GM18907 (cell line): Measurements from ENCODE around the gene PRKG1.

Source experiments
- ATAC-seq: cut with Tn5 transposase; IDR thresholded peaks from one replicate; pipeline ENCODE4 v1.9.1; 2021; ENCODE audit warnings: mild to moderate bottlenecking, moderate library complexity; ENCODE audit not compliant: unreplicated experiment

Gene PRKG1

DNA sequence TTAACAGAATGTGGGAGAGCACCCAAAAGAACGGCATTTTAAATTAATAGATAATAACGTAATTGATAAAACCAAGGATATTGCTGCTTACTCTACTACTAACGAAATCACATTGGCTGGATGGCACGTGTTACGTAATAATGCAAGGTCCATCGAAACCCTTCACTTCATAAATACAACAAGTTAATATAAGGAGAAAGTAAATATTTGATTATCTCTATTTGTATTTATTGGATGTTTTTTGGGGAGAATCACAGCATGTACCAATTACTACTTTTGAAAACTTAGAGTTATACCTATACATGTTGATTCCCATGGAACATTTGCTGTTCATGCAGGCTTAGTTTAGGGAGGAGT lies 1.6 kb downstream of the PRKG1 start:
- ATAC-seq, result no peak

DNA sequence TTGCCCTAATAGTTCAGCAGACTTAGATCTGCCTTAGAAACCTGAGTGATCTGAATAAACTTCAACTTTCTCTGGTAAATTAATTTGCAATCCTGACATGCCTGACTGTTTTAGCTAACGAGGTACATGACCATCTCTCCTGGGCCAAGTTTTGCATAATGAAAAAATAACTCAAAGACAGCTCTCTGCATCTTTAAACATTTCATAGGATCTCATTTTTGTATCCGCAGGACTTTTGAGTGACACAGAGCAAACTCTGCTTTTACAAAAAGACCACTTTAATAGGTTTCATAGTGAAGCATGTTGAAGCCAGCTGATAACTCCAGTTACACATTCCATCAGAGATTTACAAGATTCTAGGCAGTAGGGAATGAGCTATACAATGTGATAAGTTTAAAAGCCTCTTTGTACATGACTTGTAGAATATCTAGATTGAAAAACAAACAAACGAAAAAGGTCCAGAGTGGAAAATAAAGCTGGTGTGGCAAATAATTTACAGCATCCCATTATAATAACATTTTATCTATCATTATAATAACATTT lies 2.1 kb downstream of the PRKG1 start:
- ATAC-seq, result no peak

GRCh38 chr10:51077074-51077473 lies 2.8 kb downstream of the PRKG1 start:
- ATAC-seq, result no peak

GRCh38 chr10:51077507-51077906 lies 3.2 kb downstream of the PRKG1 start:
- no peak for ATAC-seq

- no peak for ATAC-seq
Observed at GRCh38 chr10:51079331-51079730, 5.0 kb downstream of the PRKG1 start.

- no peak for ATAC-seq
Observed at GRCh38 chr10:51079766-51080165, 5.5 kb downstream of the PRKG1 start.

DNA sequence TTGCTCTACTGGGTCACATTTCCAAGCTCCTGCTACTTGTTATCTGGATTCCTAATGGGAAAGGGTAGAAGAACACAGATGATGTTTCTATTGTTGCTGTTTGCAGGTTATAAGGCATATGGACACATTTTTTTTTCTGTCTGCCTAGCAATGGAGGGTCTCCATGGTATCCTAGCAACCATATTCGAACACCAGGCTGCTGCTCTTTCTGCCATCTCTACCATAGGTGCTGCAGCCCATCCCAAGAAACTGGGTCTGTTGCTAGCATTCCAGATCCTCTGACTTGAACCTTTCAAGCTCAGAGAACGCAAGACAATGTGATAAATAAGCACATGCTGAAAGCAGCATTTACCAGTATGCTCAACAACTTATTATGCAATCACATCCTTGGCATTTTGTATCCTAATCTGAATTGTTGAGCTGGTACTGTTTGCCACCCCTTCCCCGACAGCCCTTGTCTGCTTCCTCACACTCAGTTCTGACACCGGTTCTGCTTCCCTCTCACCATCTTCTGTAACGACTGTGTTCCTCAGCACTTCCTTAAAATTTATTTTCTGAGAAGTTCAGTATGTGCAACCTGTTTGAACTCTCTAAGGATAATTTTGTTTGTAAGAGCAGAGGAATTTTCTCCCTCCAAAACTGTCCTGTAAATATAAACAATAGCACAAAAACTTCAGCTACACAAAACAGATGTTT lies 6.2 kb downstream of the PRKG1 start:
- ATAC-seq, result no peak

- no peak for ATAC-seq
Observed at GRCh38 chr10:51082857-51083256, 8.6 kb downstream of the PRKG1 start.

DNA sequence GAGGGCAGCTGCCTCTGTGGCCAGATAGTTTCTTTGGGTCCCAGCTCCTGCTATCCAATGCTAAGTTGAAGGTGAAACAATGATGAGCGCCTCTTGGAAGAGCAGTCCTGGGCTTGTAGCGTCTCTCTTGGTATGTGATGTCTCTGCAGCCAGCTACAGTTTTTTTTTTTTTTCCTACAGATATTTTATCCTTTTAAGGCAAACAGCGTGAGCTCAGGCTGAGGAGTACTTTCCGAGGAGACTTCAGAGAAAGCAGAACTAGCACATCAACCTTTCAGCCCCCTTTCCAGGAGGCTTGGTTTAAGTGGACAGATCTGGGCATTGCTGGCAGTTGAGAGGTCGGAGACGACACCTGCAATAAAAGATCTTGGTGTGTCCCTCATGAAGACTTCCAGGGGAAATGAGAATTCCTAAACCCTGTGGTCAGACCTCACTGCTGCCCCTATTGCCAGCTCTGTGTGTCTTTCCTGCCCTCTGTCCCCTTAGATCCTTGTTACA lies 9.1 kb downstream of the PRKG1 start:
- ATAC-seq, result no peak

GRCh38 chr10:51085204-51085603 lies 10.9 kb downstream of the PRKG1 start:
- ATAC-seq, result no peak

GRCh38 chr10:51086710-51087109 lies 12.4 kb downstream of the PRKG1 start:
- no peak for ATAC-seq

DNA sequence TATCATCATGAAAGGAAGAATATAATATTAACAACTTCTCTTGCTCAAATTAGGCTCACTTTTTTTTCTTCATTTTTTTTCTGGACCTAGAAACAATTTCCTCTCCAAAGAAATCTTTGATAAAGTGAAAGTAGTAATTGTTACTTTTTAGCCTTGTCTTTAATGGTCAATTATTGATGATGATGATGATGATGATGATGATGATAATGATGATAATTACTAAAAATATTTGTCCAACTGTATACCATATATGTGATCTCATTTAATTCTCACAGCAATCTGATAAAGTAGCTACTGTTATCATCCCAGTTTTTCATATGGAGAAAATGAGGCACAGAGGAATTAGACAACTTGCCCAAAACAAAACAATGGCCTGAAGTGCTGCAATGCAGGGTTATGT lies 12.8 kb downstream of the PRKG1 start:
- ATAC-seq, result no peak

GRCh38 chr10:51090190-51090589 lies 15.9 kb downstream of the PRKG1 start:
- ATAC-seq, result no peak

- no peak for ATAC-seq
Observed at GRCh38 chr10:51092402-51092801, 18.1 kb downstream of the PRKG1 start.

DNA sequence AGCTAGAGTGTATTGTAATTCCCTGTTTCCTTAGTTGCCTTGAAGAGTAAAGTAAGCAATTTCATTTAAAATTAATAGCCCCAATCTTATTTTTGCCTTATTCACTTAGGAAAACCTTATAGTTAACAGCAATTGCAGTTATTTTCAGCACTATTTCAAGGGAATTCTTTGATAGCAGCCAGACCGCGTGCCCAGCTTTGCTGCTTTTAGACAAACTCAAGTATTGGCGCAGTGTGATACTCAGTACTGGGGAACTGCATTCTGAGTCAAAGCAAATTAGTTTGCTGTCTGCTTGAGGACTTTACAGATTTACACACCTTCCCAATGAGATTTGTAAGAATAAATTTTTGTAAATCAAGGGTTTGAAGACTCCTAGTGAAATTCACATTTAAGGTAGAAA lies 21.2 kb downstream of the PRKG1 start:
- no peak for ATAC-seq

DNA sequence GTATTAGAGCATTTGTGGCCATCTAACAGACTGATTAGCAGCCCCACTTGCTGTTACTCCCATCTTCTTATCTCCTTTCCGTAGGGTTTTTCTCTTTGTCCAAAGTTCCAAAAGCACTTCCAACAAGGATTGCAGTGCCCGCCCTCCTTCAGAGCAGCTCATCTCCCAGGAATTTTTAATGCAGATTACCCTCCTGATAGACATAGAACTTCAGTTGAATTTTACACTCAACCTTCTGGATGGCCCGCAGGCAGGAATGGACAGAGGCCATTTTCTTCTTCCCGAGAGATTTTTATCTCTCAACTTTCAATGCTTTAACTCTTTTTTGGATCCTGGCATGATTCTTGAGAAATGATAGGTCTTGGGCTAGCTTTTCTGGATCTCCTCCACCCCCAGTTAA lies 23.3 kb downstream of the PRKG1 start:
- no peak for ATAC-seq

- ATAC-seq, result no peak
Observed at GRCh38 chr10:51100221-51100620, 25.9 kb downstream of the PRKG1 start.

DNA sequence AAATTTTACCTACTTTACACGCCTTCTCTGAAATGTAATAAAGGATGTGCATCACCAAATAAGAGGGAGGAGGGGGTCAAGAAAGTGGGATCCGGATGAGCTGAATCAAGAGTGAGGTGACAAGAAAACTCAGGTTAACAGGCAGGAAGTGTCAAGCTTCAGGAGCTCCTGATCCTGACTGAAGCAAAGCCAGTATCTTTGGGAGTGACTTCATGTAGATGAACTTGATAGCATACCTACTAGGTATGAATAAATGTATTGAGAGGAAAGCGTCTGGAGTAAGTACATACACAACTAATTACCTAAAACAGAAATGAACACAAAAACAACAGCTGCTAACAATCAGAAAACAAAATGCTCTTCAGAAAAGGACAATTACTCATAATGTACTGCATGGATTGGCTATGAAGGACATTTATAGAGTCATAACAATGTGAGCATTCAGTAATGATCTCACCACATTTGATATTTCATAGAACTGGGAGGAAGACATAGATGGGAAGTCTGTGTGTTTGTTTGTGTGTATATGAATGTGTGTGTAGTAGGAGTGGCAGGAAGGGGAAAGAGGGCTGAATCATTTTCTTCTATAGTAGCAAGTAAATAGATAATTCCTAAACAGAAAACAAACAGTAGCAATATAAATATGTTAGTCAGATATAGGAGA lies 29.4 kb downstream of the PRKG1 start:
- no peak for ATAC-seq

DNA sequence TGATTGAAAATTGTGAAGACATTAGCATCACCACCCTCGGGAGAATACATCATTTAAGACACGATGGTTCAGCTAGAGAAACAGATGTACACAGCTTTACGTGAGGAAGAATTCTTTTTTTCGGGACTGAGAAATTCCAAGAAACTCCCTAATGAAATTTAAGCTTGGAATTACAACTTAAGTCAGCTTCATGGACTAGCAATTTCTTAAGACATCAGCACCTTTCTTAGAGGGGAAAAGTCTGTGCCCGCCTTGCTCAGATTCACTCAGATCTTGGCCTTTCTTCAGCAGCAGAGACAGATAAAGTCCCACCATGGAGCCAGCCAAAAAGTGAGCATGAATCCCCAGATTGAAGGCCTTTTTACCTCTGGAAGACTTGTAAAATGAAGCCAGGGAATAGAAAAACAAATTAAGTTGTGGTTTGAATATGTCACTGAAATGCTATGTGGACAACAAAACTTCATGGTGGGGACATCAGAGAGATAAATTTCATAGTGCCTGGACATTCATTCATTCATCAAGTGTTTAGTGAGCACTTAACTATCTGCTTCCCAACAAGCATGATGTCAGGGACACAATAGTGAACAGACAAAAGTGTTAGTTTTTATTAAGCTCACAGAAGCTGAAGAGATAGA lies 32.1 kb downstream of the PRKG1 start:
- ATAC-seq, result no peak

- ATAC-seq, result no peak
Observed at GRCh38 chr10:51108406-51108805, 34.1 kb downstream of the PRKG1 start.

DNA sequence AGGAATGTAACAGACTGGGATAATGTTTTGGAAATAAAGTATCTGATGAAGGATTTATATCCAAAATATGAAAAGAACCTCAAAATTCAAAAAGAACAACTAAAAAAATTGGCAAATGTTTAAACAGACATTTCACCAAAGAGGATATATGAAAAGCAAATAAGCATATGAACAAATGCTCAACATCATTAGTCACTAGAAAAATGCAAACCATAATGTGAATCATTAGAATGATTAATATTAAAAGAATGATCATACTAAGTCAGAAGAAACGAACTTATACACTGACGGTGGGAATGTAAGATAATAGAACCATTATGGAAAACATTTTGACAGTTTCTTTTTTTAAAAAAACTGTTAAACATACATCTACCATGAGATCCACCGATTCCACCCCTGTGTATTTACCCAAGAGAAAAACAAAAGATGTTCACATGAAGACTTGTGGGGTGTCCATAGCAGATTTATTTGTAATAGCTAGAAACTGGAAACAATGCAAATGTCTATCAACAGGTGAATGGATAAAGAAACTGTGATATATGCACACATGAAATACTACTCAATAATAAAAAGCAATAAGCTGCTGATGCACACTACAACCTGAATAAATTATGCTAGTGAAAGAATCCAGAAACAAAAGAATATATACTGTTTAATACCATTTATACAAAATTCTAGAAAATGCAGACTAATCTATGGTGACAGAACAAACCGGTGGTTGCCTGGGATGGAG lies 35.7 kb downstream of the PRKG1 start:
- no peak for ATAC-seq
